HepG2 (cell line): ENCODE data around the gene PRDX3. TPM values are rescaled to one million over a fixed set of nuclear protein-coding genes. Genes with fewer than 3 reads are reported as not detected.

Source experiments
- ATF3 ChIP-seq: sonication (generic); formaldehyde crosslinking; IDR thresholded peaks from 2 replicates; pipeline ENCODE4 v1.4.0; 2020; ENCODE audit warnings: missing genetic modification reagents
- CREB3 ChIP-seq: sonication (generic); formaldehyde crosslinking; IDR thresholded peaks from 2 replicates; pipeline ENCODE4 v1.5.0; 2020; ENCODE audit warnings: missing genetic modification reagents
- DBP ChIP-seq: sonication (generic); formaldehyde crosslinking; IDR thresholded peaks from 2 replicates; pipeline ENCODE4 v1.4.0; 2020; ENCODE audit warnings: missing genetic modification reagents; ENCODE audit errors: not compliant biosample characterization
- HNF1A ChIP-seq, 2 experiments: sonication (generic) in 1 of 2; formaldehyde crosslinking in 1 of 2; IDR thresholded peaks; 2 replicates each; pipeline versions ENCODE4 v1.4.0 to v1.6.1; 2016 to 2020; ENCODE audit warnings: borderline replicate concordance in 1 of 2, low read depth in 1 of 2, mild to moderate bottlenecking in 1 of 2, missing genetic modification reagents in 1 of 2
- HNF4A ChIP-seq: sonication (generic); formaldehyde crosslinking; IDR thresholded peaks from 2 replicates; pipeline ENCODE4 v1.4.0; 2020; ENCODE audit warnings: missing genetic modification reagents
- PATZ1 ChIP-seq: sonication (generic); formaldehyde crosslinking; IDR thresholded peaks from 2 replicates; pipeline ENCODE4 v1.4.0; 2020; ENCODE audit warnings: missing genetic modification reagents
- POLR2A ChIP-seq, 2 experiments: IDR thresholded peaks; 2 replicates each; pipeline ENCODE4 v1.6.1; 2011; ENCODE audit warnings: low read depth in 2 of 2, low read length in 2 of 2, mild to moderate bottlenecking in 1 of 2, moderate library complexity in 1 of 2; ENCODE audit not compliant: insufficient read depth in 1 of 2
- RAD21 ChIP-seq: fragments of 450-650 bp; formaldehyde crosslinking; IDR thresholded peaks from 2 replicates; pipeline ENCODE4 v1.5.0; 2020; ENCODE audit warnings: mild to moderate bottlenecking
- RBM39 ChIP-seq: fragments of 200-400 bp; formaldehyde crosslinking; IDR thresholded peaks from one replicate; pipeline ENCODE4 v1.6.1; 2018; ENCODE audit warnings: antibody characterized with exemption, mild to moderate bottlenecking, low read depth, low read length; ENCODE audit not compliant: poor library complexity, severe bottlenecking
- RFX1 ChIP-seq: fragments of 450-650 bp; IDR thresholded peaks from 2 replicates; pipeline ENCODE4 v1.6.1; 2017
- SMC3 ChIP-seq: IDR thresholded peaks from 2 replicates; pipeline ENCODE4 v1.6.1; 2011; ENCODE audit warnings: low read length, improper control_type of control experiment
- SNAPC2 ChIP-seq: sonication (generic); formaldehyde crosslinking; IDR thresholded peaks from 2 replicates; pipeline ENCODE4 v1.8.1; 2022; ENCODE audit warnings: mild to moderate bottlenecking, missing genetic modification reagents
- TCF12 ChIP-seq, 2 experiments: fragments of 450-650 bp in 1 of 2; sonication (generic) in 1 of 2; formaldehyde crosslinking in 1 of 2; IDR thresholded peaks; 2 replicates each; pipeline versions ENCODE4 v1.6.1 to v1.8.0; 2017 to 2022; ENCODE audit warnings: antibody characterized with exemption in 1 of 2, mild to moderate bottlenecking in 1 of 2, missing genetic modification reagents in 1 of 2, moderate library complexity in 1 of 2
- TEAD2 ChIP-seq: sonication (generic); formaldehyde crosslinking; IDR thresholded peaks from 2 replicates; pipeline ENCODE4 v1.9.0; 2021; ENCODE audit warnings: missing genetic modification reagents
- TSC22D2 ChIP-seq: sonication (generic); formaldehyde crosslinking; IDR thresholded peaks from 2 replicates; pipeline ENCODE4 v1.5.1; 2020; ENCODE audit warnings: missing genetic modification reagents, mild to moderate bottlenecking, borderline replicate concordance
- ZBTB10 ChIP-seq: sonication (generic); formaldehyde crosslinking; IDR thresholded peaks from 2 replicates; pipeline ENCODE4 v1.4.0; 2020; ENCODE audit warnings: missing genetic modification reagents, borderline replicate concordance
- ZBTB7B ChIP-seq: sonication (generic); formaldehyde crosslinking; IDR thresholded peaks from 2 replicates; pipeline ENCODE4 v1.4.0; 2020; ENCODE audit warnings: missing genetic modification reagents
- ZNF570 ChIP-seq: sonication (generic); formaldehyde crosslinking; IDR thresholded peaks from 2 replicates; pipeline ENCODE4 v1.4.0; 2020; ENCODE audit warnings: mild to moderate bottlenecking, missing genetic modification reagents, borderline replicate concordance
- ZNF652 ChIP-seq: IDR thresholded peaks from 2 replicates; pipeline ENCODE4 v1.6.1; 2016; ENCODE audit warnings: low read depth, borderline replicate concordance
- ZNF883 ChIP-seq: sonication (generic); formaldehyde crosslinking; IDR thresholded peaks from 2 replicates; pipeline ENCODE4 v1.5.1; 2020; ENCODE audit warnings: mild to moderate bottlenecking, missing genetic modification reagents; ENCODE audit errors: not compliant biosample characterization
- polyA plus RNA-seq, 8 experiments: library from polyadenylated mRNA; depleted of rRNA in 3 of 8; stranded (reverse) in 7 of 8; unstranded in 1 of 8; fragments of >200 nt; fragmentation: Illumina TruSeq in 4 of 8; extraction: Trizol in 4 of 8; gene quantifications; 2 replicates each; pipeline versions ENCODE4 v1.2.1 to v1.2.3, GENCODE V29; 2011 to 2016; ENCODE audit warnings: low read depth in 4 of 8, missing spikeins in 1 of 8, mixed read lengths in 1 of 8; ENCODE audit not compliant: insufficient read depth in 1 of 8
- total RNA-seq, 5 experiments: library from RNA; depleted of rRNA; stranded (reverse); fragments of >200 nt; fragmentation: Illumina TruSeq; extraction: Trizol; gene quantifications; 2 replicates each; pipeline ENCODE4 v1.2.3, GENCODE V29; 2016; ENCODE audit warnings: low read depth in 1 of 5

Gene PRDX3
- total and polyA plus RNA-seq, 2 of the 13 experiments (the other 11 are each of a cell fraction or from before 2014, with no cell fraction given): 407 to 565 TPM

- no peak for TF ChIP-seq ZBTB7B (CRISPR knock-in tag)
- no peak for TF ChIP-seq TCF12 (IDR thresholded peaks at IDR 0.05)
- TF ChIP-seq TCF12 (CRISPR knock-in tag; IDR thresholded peaks at IDR 0.05): no peak
- no peak for TF ChIP-seq SNAPC2 (CRISPR knock-in tag)
- TF ChIP-seq ATF3 (CRISPR knock-in tag): no peak
- no peak for TF ChIP-seq ZBTB10 (CRISPR knock-in tag)
- TF ChIP-seq ZNF652: no peak
- TF ChIP-seq ZNF883: peak; percentile 8
- no peak for TF ChIP-seq TEAD2 (CRISPR knock-in tag)
- peak in 1 of 2 experiments; percentile 60; a peak in 2 of 4 replicates for TF ChIP-seq POLR2A (IDR thresholded peaks at IDR 0.05; ENCODE audit: insufficient read depth in 1 of 2, low read depth in 2 of 2, low read length in 2 of 2)
- no peak for TF ChIP-seq ZNF570 (CRISPR knock-in tag)
- no peak for TF ChIP-seq HNF4A (CRISPR knock-in tag)
- no peak for TF ChIP-seq HNF1A (IDR thresholded peaks at IDR 0.05; ENCODE audit: low read depth)
- no peak for TF ChIP-seq HNF1A (CRISPR knock-in tag; IDR thresholded peaks at IDR 0.05; ENCODE audit: borderline replicate concordance)
- TF ChIP-seq TSC22D2 (CRISPR knock-in tag): no peak
- no peak for TF ChIP-seq RFX1
- TF ChIP-seq CREB3 (CRISPR knock-in tag): no peak
- TF ChIP-seq DBP (CRISPR knock-in tag): no peak
- TF ChIP-seq SMC3: no peak
- peak; percentile 71 for TF ChIP-seq PATZ1 (CRISPR knock-in tag)
- TF ChIP-seq RAD21: no peak
- no peak for TF ChIP-seq RBM39
Observed at GRCh38 chr10:119207366-119207666, 28.7 kb upstream of the PRDX3 start, which contains the start of gene GRK5 (continued).
